GM21825 (cell line): ENCODE measurements around the gene C16orf78.

ENCODE experiments used
- ATAC-seq: cut with Tn5 transposase; IDR thresholded peaks from one replicate; pipeline ENCODE4 v1.9.1; 2021; ENCODE audit warnings: mild to moderate bottlenecking, moderate library complexity; ENCODE audit not compliant: unreplicated experiment

C16orf78 gene, protein sequence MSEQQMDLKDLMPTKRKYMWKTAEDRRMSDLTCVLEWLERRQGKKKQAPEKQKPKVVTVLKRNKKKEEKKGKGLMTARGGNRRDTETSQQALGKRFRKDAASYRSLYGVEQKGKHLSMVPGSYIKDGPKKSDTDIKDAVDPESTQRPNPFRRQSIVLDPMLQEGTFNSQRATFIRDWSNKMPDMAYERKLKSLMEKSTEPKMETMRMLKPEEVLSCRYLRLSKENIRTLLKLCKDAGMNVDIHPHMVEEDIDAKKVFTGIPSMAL

DNA sequence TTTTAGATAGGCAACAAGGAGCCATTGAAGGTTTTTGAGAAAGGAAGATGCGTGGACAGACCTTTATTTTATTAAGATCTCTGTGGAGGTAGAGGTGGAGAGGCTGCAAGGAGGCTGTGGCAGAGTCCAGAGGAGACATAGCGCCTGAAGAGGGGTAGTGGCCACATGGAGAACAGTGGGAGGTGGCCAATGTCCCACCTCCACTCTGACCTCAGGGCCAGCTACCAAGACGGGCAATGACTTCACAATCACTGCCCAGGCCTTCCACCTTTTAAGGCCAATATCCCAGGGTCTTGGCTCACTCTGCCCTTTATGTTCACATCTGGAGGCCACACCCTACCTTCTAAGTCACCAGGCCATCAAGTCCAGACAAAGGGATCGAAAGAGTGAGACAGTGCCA, at the start of gene C16orf78:
Gene C16orf78 (plus strand): TSS at position 301 of the 400 bp plus-strand sequence. CDS start 136 bp downstream, outside the sequence.
- ATAC-seq: no peak

DNA sequence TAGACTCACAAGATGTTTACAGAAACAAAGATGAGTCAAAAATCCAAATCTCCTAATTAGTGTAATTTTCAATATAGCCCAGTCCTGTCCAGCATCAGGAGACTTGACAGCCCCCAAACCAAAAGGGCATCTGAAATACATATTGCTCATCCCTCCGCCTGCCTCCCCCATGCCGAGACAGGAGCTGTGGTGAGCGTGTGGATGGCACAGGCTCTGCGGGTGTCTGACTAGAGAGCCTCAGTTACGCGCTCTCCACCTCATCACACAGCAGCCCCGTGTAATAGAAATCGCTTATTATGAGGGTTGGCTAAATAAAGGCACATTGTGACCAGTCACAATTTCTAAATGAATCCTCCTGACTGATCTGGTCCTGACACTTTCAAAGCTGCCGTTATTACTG, 48.9 kb upstream of the C16orf78 start:
- ATAC-seq: no peak

DNA sequence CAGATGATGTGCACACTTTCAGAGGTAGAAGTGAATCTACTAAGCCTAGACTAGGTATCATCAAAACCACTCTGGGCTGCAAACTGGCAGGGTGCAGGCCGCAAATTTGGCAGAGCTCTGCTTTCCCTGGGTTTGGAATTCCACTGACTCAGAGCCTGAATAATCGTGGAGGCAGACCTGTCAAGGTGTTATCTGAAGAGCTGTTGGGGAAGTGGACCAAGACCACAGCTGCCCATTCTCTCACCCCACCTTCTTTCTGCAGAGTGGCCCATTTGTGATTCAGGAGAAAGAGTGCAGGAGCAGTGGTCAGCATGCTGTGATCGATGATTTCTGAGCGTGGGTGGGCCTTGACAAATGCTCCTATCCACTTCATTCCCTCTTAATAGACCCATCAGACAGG, 46.1 kb upstream of the C16orf78 start:
- no peak for ATAC-seq

DNA sequence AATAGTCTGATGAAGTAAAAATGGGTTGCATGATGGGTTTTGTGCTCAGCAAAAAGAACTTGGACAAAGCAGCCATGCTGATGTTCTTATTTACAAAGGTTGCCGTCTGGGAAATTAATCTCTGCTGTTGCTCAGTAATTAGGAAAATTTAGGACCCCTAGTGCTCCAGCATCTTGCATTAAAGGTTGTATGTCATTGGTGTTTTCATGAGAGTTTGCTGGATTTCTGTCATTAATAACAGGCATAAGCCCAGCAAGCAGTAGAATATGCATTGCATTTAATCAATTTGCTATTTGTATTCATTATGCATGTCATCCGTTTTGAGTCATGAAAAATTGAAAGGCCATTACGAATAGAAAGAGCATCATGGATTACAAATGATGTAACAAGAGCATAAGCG, 45.3 kb upstream of the C16orf78 start:
- ATAC-seq: no peak

DNA sequence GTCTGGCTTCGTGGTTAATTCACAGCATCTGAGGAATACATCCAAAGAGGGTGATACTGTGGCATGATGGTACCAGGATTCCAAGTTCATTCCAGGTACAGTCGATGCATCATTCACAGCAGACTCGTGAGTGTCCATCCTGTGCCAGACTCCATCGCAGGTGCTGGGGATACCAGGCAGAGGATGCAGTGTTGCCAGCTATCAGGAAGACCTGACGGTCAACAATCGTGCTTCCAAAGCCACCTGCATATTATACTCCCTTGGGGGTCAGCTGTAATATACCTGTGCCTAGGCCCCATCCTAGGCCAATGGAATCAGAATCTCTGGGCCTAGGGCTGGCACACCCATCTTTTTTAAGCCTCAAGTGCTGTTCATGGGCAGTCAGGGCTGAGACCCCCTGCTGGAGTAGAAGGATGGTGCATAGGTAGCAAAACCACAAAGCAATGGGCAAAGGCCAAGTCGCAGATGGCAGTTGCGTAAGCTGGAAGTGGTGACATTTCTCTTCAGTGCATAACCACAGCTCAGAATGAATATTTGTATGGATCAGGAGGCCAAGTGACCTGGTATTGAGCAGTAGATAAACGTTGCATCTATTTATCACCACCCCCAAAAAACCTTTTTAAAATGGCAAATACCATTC, 42.9 kb upstream of the C16orf78 start:
- ATAC-seq: no peak

DNA sequence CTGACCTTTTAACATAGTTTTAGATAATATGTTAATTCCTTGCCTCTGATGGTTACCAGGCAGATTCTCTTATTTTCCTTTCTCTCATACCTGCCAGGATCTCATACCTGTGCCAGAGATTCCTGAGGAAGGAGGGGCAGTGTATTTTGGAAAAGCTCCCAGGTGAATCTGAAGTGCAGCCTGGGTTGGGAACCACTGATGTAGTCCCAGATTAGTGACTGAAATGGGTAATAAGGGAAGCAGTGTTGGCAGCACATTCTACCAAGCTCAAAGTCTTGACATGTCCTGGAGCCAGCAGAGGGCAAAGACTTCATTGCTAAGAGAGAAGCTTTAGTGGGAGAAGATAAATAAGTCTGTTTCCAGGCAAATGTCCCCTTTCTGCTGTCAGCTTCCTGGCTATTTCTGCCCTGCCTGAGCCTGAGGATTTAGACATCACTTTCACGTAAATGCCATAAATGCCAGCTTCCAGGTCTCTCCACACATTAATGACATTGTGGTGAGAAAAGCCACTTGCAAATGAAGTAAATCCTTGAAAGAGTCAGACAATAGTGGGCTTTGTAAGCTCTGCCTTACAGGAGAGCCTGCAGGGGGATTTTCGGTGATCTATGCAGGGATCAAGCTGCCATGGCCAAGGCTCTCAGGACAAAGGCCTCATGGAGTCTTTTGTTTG, 40.9 kb upstream of the C16orf78 start:
- ATAC-seq: no peak

DNA sequence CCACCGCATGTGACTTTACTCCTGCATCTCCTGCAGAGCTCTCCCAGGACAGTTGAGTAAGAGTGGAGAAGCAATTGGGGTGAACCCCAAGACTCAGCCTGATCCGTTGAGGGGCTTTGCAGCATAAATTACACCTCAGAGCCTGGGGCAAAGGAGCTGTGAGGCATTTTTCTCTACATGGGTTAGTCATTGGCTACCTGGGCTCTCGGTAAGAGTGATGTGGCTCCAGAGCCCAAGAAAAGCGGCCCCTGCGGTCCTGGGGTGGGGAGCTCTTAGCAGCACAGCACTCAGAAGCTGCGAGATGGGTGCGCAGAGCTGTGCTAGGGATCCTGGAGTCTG, 40.4 kb upstream of the C16orf78 start:
- ATAC-seq: no peak

DNA sequence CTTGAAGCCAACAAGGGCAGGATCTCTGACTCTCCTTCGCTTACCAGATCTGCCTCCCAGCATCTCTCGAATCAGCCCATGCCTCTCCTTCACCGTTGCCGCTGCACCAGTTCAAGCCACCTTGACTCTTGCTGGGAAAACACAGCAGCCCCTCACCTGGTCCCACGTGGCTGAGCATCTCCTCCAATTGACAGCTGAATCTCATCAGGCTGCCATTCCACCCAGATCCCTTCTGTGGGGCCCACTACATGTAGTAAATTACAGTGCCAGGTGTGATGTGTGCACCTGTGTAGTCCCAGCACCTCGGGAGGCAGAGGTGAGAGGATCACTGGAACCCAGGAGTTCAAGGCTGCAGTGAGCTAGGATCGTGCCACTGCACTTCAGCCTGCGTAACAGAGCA, 37.8 kb upstream of the C16orf78 start:
- no peak for ATAC-seq

DNA sequence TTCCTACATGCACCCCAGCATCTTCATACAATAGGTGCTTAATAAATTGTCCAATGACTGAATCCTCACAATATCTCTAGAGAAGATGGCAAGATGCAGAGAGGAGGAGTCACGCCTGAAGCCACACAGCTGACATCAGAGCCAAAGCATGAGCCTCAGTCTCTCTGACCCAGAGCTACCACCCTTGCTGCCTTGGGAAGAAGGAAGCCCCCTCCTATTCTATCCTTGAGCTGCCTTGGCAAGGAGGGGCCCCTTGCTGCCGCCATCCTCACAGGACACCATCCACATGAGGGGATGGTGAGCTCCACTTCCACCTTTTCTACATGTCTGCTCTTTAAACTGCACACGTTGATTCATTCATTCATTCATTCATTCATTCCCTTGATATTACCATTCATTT, 37.0 kb upstream of the C16orf78 start:
- no peak for ATAC-seq

DNA sequence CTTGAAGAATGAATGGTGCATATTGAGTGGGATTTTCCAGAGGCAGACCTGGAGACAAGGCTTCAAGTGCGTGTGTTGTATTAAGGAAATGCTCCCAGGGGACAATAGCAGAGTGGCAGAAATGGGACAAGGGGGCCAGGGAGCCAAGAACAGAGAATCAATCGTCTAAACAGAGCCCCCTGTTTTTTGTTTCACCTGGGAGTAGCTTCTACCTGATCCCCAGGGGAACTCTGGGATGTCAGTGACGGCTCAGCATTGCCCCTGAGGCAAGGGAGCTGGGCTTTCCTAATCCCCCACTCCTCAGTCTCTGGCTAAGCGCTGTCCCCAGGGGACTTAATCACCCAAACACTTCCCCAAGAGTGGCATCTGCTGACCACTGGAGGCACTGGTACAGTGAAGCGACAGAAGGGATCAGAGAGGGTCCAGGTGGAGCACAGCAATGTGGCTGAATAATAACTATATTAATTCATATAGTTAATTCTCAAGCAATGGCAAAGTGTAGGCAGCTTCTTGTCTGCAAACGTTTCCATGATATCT, 35.7 kb upstream of the C16orf78 start:
- ATAC-seq: no peak

DNA sequence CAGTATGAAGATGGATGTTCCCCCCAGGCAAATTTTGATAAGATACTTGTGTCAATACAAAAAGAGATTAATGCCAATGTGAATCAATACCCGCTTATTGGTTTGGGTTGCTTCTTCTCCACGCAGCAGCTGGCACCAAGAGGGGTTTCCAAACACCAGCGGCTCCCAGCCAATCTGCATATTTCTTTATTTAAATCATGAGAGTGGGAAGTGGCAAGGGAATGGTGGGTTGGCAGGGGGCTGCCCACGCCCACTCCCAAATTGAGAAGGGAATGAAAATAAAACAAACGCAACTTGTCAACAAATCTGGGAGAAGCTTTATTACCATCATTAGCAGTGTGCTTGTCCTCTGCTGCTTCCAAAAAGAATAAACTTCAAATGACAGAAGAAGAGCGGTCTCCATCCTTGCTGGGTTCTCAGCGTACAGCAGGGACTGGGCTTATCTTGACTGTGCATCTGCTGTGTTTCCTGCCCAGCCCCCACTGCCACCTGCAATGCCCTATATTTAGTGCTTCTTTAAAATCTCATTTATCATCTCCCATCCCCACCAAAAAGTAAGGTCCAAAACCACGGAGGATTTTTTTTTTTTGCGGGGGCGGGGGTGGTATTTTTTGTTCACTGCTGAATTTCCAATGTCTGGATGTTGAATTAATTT, 34.9 kb upstream of the C16orf78 start:
- no peak for ATAC-seq

DNA sequence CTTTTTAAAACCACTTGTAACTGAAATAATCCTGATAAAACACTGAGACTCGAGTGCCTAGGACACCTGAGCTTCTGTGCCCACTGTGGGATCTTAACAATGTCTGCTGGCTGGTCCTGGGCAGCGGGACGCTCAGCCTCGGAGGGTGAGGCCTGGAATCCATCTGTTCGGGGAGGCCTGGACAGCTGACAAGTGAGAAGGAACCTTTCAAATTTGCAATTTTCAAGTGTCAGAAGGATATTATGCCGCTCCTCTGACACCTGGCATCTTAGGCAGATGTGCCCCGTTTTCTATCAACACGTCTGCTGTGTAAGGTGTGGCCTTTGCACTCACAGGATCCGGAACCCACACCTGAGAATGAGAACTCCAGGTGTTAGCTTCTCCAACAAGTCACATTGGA, 33.1 kb upstream of the C16orf78 start:
- ATAC-seq: no peak

DNA sequence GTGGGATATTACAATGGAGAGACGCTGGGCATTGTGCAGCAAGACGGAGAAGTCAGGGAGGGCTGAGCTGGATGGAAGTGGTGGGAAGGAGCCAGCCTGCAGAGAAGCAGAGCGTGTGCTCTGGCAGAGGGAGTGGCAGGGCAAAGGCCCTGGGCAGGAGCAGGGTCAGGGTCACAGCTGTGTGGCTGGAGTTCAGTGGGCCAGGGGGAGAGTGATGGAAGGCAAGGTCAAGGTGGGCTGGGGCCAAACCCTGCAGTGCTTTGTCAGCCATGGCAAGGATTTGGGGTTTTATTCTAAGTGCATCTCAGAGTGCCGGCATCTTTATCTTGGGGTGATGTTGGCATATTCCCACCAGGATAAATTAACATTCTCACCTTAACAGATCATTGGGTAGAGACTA, 31.9 kb upstream of the C16orf78 start:
- ATAC-seq: no peak

DNA sequence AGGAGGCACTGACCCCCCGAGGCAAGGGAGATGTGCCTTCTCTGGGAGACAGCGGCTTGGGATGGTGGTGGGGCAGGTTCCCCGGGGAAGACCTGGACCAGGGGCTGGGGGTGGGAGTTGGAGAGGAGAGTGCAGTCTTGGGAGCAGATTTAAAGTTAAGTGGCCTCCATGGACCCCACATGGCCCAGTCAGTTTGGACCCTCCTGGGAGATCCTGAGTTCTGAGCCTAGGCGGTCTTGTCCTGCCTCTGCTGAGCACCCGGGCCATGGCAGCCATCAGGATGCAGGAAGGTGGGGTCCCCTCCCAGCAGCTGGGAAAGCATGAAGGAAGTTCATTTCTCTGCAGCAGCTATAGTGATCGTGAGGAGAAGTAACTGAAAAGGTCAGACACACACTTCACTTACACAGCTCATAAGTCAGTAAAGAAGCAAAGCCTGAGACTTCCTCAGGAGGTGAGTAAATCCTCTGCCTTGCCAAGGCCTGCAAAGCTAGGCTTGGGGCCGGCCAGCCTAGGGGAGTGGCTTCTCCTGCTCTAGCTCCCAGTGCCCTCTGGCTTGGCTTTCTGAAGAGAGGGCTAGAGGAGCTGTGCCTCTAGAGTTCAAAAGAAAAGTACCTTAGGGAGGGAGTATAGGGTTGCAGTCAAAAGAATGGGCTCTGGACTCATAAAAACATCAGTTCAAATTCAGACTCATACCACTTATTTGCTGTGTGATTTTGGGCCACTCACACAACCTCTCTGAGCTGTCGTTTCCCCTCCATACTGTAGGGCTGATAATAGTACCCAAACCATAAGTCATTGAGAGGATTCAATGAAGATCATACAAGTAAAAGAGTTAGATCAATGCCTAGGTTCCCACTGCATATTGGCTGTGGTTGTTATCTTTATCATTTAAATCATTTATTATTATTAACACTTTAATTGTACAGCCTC, 31.0 kb upstream of the C16orf78 start:
- ATAC-seq: no peak

DNA sequence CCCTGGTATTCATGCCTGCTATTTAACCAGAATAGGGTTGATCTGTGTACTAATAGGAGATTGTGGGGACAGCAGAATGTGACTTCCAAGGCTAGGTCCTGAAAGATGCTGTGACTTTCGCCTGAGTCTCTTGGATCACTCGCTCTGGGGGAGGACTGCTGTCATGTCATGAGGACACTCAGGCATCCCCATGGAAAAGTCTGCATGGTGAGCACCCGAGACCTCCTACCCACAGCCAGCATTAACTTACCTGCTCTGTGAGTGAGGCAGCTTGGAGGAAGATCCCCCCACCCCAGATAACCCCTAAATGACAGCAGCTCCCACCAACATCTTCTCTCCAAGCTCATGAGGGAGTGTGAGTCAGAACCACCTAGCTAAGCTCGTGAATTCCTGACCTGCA, 30.3 kb upstream of the C16orf78 start:
- ATAC-seq: no peak

DNA sequence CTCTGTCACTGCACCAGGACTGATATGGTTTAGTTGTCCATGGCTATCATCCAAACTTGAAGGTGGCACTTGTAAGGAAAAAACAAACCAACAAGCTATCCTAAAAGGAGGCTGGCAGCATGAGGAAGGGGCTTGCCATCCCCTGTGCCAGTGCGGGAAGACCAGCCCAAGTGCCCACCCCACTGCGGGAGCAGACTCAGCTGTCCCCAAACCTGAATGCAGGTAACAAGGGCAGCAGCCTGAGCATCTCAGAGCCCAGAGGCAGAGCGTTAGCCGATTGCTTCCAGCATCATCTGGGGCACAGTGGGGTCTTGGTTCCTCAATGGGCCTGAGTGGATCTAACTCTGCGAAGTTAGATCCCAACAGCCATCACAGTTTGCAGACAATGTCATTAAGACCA, 29.2 kb upstream of the C16orf78 start:
- no peak for ATAC-seq

DNA sequence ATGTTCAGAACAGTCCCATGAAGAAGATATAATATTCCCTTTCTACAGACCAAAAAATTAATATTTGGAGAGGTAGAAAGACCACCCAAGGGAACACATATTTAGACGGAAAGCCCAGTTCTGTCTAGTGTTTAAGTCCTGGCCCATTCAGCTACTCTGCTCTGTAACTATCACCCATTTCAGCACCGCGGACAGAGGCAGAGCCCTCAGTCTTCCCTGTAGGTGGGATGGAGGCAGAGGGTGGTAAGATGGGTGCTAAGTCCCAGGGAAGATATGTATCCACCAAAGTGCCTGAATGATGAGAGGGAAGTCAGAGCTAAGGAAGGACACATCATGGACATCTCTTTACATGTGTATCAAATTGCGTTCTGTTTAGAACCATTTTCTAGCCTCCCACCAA, 27.8 kb upstream of the C16orf78 start:
- ATAC-seq: no peak

DNA sequence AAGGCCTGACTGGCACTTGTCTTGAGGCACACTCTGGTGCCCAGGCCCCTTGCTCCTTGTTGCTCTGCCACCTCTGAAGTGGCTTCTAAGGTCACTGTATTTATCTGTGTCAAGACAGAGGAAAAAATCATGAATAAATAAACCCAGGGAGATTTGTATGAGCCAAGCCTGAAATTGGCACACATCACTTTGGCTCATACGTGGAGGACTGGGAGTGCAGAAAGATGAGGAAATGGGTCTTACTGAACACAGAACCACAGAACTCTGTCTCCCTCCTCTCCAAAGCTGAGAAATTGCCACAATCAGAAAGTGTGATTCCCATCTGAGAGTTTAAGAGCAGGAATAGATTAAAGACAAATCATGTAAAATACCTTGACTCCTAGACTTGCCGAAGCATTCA, 27.1 kb upstream of the C16orf78 start:
- no peak for ATAC-seq

DNA sequence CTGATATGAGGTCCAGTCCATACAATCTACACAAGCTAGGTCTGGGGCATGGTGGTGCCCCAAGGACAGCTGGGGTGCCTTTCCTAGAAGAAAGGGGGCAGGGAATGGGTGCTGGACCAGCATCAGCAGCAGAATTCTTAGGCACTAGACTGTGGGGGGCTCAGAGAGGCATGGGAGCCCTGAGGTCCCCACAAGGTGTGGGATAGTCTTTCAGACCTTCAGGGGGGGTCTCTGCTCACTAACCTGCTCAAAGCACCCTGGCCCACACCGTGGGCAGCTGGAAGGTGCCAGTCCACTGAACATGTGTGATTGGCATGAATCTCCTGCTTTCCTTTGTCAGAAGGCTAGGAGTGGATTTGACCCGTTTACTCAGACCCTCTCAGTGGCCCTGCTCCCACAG, 26.1 kb upstream of the C16orf78 start:
- ATAC-seq: no peak

DNA sequence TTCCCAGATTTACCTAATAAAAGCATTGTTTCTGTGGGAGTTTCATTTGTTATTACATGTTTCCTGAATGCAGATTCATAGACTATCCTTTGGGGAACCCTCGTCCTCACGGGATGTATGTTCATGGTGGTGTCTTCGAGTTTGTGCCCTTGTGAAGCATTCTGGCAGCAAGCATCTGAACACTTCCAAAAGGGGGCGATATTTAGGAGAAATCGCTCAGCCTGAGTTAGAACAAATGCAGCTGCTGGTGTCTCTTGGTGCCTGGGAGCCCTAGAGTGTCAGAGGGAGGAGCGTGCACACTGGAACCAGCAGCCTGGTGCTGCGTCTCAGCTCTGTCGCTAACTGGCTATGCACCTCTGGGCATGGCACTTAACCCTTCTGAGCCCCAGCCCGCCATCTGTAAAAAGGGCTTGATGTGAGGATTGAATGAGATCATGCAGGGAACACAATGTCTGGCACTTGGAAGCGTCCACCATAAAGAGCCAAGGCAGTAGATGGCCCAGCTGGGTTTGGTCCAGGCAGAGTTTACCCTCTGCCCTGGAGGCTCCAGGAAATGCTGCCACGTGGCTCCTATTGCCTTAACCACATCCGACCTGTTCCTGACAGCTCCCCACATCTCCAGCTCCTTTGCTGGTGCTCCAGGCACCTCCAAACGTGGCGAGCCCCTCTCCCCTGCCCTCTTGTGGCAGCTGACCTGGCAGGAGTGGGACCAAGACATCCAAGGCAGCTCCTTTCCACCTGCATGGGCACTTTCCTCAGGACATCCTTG, 25.0 kb upstream of the C16orf78 start:
- ATAC-seq: no peak
